Measurements from ENCODE around the gene RBCK1. TPM values are rescaled to one million over a fixed set of nuclear protein-coding genes. Genes with fewer than 3 reads are reported as not detected.

Gene RBCK1
- total RNA-seq, 4 donors from 2014 or later, result 50.9 to 111 (median 82.1) TPM

- no peak for ATAC-seq
- WGBS, 2 donors (ENCODE audit: low coverage in 1 of 2), result 77 to 80% methylated on average over 6 of the region's 8 CpGs
- Histone ChIP-seq H3K4me3 (no peak overlapping the region), H3K27me3 (no peaks in the 10 kb centered on the region), H3K4me1 (peaks cover 0 to 21% (median 0%) of the 10 kb centered on the region in 3 donors), H3K36me3 (peaks cover 0 to 40% of the 10 kb centered on the region in 2 donors), H3K27ac (no peak overlapping the region), H3K9me3 (no peaks in the 10 kb centered on the region)
- TF ChIP-seq, protein P1, sequence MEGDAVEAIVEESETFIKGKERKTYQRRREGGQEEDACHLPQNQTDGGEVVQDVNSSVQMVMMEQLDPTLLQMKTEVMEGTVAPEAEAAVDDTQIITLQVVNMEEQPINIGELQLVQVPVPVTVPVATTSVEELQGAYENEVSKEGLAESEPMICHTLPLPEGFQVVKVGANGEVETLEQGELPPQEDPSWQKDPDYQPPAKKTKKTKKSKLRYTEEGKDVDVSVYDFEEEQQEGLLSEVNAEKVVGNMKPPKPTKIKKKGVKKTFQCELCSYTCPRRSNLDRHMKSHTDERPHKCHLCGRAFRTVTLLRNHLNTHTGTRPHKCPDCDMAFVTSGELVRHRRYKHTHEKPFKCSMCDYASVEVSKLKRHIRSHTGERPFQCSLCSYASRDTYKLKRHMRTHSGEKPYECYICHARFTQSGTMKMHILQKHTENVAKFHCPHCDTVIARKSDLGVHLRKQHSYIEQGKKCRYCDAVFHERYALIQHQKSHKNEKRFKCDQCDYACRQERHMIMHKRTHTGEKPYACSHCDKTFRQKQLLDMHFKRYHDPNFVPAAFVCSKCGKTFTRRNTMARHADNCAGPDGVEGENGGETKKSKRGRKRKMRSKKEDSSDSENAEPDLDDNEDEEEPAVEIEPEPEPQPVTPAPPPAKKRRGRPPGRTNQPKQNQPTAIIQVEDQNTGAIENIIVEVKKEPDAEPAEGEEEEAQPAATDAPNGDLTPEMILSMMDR (IDR thresholded peaks at IDR 0.05), result no peak
- no peak for TF ChIP-seq POLR2A (IDR thresholded peaks at IDR 0.05)
- no peak for TF ChIP-seq EP300 (IDR thresholded peaks at IDR 0.05)
- TF ChIP-seq POLR2AphosphoS5 (IDR thresholded peaks at IDR 0.05), result no peak
Measured at GRCh38 chr20:478010-478948, 70.2 kb downstream of the RBCK1 start.

DNA sequence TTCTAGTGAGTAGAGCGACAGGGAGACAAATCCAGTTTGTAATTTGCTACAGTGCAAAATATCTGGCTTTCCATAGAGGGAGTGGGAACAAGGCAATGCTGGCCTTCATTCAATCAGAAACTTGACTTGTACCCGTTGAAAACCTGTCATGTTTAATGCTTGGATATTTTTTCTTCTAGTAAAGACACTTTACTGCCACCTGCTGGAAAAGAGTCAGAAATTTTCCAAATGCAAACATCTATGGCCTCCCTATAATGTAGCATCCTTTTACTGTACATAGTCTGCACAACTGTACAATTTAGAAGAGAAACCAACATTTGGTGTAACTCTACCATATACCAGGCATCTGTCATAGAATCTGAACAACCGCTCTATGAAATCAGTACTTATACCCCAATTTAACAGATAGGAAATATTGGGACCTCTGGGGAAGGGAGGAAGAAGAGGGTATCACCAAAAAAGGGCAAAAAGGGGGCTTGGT is 70.9 kb downstream of the RBCK1 start:
- TF ChIP-seq POLR2A (IDR thresholded peaks at IDR 0.05) (no peak), POLR2AphosphoS5 (IDR thresholded peaks at IDR 0.05) (no peak), EP300 (IDR thresholded peaks at IDR 0.05) (no peak)
- TF ChIP-seq, protein P1 (IDR thresholded peaks at IDR 0.05), result peak; percentile 42 to 70 (median 58)
- Histone ChIP-seq H3K27ac (no peak overlapping the region), H3K4me1 (peaks cover 0 to 25% (median 0%) of the 10 kb centered on the region in 3 donors), H3K4me3 (no peak overlapping the region), H3K27me3 (no peaks in the 10 kb centered on the region), H3K9me3 (no peaks in the 10 kb centered on the region), H3K36me3 (peaks cover 0 to 47% of the 10 kb centered on the region in 2 donors)
- no peak for ATAC-seq
- WGBS, 2 donors (ENCODE audit: low coverage in 1 of 2), result 22 to 49% methylated on average over 2 to 3 of the region's 3 CpGs

DNA sequence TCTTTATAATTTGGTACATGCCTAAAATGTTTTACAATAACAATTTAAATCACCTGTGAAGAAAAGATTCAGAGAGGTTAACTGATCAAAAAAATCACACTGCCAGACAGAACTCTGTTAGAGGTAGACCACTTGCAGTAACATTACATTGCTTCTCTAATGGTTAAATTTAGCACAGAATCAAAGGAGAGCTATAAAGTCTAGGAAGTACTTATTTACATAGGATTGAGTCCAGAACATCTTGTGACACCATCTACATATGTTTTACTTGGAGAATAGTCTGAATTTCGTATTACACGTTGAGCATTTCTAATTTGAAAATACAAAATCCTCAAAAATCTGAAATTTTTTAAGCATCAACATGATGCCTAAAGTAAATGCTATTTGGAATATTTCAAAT is 71.4 kb downstream of the RBCK1 start:
- WGBS, 2 donors (ENCODE audit: low coverage in 1 of 2), result 42 to 65% methylated on average over 2 of the region's 2 CpGs
- peaks cover 0 to 52% of the 10 kb centered on the region in 2 donors for H3K36me3 ChIP-seq
- no peaks in the 10 kb centered on the region for H3K9me3 ChIP-seq
- ATAC-seq, result no peak
- TF ChIP-seq POLR2AphosphoS5 (IDR thresholded peaks at IDR 0.05), result no peak
- TF ChIP-seq, protein P1 (IDR thresholded peaks at IDR 0.05), result no peak
- TF ChIP-seq POLR2A (IDR thresholded peaks at IDR 0.05), result no peak
- TF ChIP-seq EP300 (IDR thresholded peaks at IDR 0.05), result no peak
- no peak overlapping the region for H3K27ac ChIP-seq
- no peaks in the 10 kb centered on the region for H3K27me3 ChIP-seq
- H3K4me3 ChIP-seq, result no peak overlapping the region
- H3K4me1 ChIP-seq, result peaks cover 0 to 29% (median 0%) of the 10 kb centered on the region in 3 donors

DNA sequence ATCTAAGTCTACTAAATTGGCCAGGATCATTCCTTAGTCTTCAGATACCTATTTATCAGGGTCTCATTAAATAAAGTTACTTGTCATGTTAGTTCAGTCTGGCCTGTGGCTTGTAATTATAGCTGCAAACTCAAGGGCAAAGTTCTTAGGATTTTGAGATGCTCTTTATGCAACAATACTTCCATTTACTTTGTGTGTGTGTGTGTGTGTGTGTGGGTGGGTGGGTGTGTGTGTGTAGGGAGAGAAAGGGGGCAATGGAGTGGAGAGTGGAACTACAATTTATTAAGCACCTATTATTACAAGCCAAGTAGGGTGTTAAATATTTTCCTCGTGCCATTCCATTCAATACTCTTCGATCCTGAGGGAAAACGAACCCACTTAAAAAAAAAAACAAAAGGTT is 71.9 kb downstream of the RBCK1 start:
- H3K36me3 ChIP-seq, result peaks cover 0 to 57% of the 10 kb centered on the region in 2 donors
- no peak overlapping the region for H3K4me3 ChIP-seq
- H3K27ac ChIP-seq, result no peak overlapping the region
- no peaks in the 10 kb centered on the region for H3K9me3 ChIP-seq
- H3K27me3 ChIP-seq, result no peaks in the 10 kb centered on the region
- WGBS, 2 donors (ENCODE audit: low coverage in 1 of 2), result 41 to 66% methylated on average over 3 of the region's 3 CpGs
- H3K4me1 ChIP-seq, result peaks cover 0 to 29% (median 0%) of the 10 kb centered on the region in 3 donors
- TF ChIP-seq, protein P1 (IDR thresholded peaks at IDR 0.05), result no peak
- no peak for TF ChIP-seq POLR2AphosphoS5 (IDR thresholded peaks at IDR 0.05)
- no peak for ATAC-seq
